ENCODE data around the gene SYNDIG1.

Gene SYNDIG1

GRCh38 chr20:24679448-24680047, 210.1 kb downstream of the SYNDIG1 start:
- DNase-seq = no peak

- DNase-seq = no peak
These were observed 212.4 kb downstream of the SYNDIG1 start for GRCh38 chr20:24681634-24682495.

GRCh38 chr20:24682496-24682985, 213.1 kb downstream of the SYNDIG1 start:
- DNase-seq = no peak

GRCh38 chr20:24683676-24684075, 214.2 kb downstream of the SYNDIG1 start:
- DNase-seq = no peak

- no peak for DNase-seq
These were observed 215.0 kb downstream of the SYNDIG1 start for GRCh38 chr20:24684421-24684871.

GRCh38 chr20:24684956-24685691, 215.7 kb downstream of the SYNDIG1 start:
- DNase-seq = no peak

GRCh38 chr20:24685736-24686135, 216.3 kb downstream of the SYNDIG1 start:
- no peak for DNase-seq

GRCh38 chr20:24686156-24686555, 216.7 kb downstream of the SYNDIG1 start:
- no peak for DNase-seq

- DNase-seq = no peak
These were observed 221.0 kb downstream of the SYNDIG1 start for GRCh38 chr20:24690408-24690807.

- DNase-seq = no peak
These were observed 222.5 kb downstream of the SYNDIG1 start for GRCh38 chr20:24691901-24692351.

- no peak for DNase-seq
These were observed 223.2 kb downstream of the SYNDIG1 start for GRCh38 chr20:24692446-24693200.

- no peak for DNase-seq
These were observed 224.2 kb downstream of the SYNDIG1 start for GRCh38 chr20:24693466-24694156.

- DNase-seq = no peak
These were observed 224.8 kb downstream of the SYNDIG1 start for GRCh38 chr20:24694157-24694726.

GRCh38 chr20:24694727-24695528, 225.5 kb downstream of the SYNDIG1 start:
- DNase-seq = no peak

GRCh38 chr20:24695529-24696225, 226.2 kb downstream of the SYNDIG1 start:
- no peak for DNase-seq

- no peak for DNase-seq
These were observed 227.0 kb downstream of the SYNDIG1 start for GRCh38 chr20:24696396-24696795.

GRCh38 chr20:24697411-24697810, 228.0 kb downstream of the SYNDIG1 start:
- DNase-seq = no peak

- DNase-seq = no peak
These were observed 228.8 kb downstream of the SYNDIG1 start for GRCh38 chr20:24698189-24698588.

GRCh38 chr20:24698706-24699206, 229.3 kb downstream of the SYNDIG1 start:
- DNase-seq = no peak

Data from activated naive CD4-positive, alpha-beta T cell (primary cell).